GM11168 (cell line): ENCODE data around the gene LRRC63.
"Not testable (repeated sequence)": the region's sequence is repeated elsewhere in the genome, so short reads cannot be mapped to it uniquely, and the experiment has no call there.

ENCODE experiments used
- in situ Hi-C: fragments of 300-500 bp; cut with MboI; formaldehyde crosslinking; loops from one replicate; pipeline ENCODE4 v1.12.0; 2022; ENCODE audit warnings: low sequenced_read_pairs; ENCODE audit not compliant: unreplicated experiment

LRRC63 gene

DNA sequence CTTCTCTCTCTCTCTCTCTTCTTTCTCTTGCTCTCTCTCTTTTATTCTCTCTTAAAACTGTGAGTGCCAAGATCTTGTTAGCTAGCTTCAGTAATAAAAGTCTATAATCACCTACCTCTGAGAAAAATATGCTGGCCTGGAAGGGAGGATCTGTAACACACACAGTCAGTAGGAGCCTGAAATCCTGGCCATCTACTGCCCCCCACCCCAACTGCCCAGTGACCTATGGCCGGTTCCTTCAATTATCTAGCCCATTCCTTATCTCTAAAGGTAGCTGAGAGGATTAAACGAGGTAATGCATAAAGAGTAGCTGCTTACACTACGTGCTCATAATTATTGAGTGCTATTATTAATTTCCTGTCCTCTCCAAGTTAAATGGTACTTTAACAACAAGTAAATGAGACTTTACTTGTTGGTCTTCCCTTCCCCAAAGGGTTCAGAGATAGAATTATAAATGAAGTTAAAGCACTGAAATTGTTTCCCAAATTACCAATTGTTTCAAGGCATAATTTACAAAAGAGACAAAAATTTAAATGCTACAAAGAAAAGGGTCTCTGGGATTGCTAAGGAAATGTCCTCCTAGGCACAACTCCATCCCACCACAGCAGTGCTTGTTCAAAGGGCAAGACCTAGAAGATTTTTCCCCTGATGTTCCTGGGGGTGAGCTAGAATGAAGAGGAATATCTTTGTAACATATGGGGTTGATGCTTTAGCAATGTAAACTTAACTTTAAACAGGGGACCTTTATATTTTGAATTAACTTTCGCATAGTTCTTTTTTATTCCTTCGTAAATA is 31.6 kb upstream of the LRRC63 start:
- in situ Hi-C loops: no loop called here

- in situ Hi-C loops: no loop called here
Measured at GRCh38 chr13:46181377-46181839, 30.3 kb upstream of the LRRC63 start.

DNA sequence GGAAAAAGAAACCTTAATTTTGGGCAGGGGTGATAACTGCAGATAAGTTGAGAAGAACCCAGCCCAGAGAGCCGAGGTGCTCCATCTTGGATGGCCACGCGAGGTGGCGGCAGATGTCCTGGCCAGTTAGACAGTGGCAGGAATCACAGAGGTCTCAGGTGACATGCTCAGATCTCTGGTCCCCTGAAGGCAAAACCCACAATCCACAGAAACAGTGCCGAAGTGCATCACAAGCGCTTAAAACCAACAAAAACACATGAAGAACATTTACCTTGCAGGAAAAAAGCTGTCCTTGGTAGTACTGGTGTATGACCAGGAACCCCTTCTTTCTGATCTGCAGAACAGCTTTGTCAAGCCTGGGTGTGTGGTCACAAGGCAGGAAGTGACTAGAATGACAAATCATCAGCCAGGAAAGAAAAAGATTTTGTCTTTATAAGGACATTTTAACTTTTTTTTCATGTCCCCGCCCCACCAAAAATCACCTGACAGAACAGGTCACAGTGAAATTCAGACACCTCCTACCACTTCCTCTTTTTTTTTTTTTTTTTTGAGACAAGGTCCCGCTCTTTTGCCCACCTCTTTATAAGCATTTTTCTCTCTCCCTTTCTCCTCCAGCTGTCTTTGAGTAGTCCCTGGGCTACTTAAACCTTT is 29.8 kb upstream of the LRRC63 start, which contains the start of gene LCP1:
TSS of gene LCP1 (minus strand) at position 338 of the 651 bp plus-strand sequence. CDS start 22,515 bp downstream, outside the sequence.
- in situ Hi-C loops: no loop called here

- in situ Hi-C loops: no loop called here
Measured at GRCh38 chr13:46182491-46182877, 29.2 kb upstream of the LRRC63 start.

- in situ Hi-C loops: no loop called here
Measured at GRCh38 chr13:46183018-46183946, 28.4 kb upstream of the LRRC63 start.

- in situ Hi-C loops: no loop called here
Measured at GRCh38 chr13:46184277-46184699, 27.4 kb upstream of the LRRC63 start.

DNA sequence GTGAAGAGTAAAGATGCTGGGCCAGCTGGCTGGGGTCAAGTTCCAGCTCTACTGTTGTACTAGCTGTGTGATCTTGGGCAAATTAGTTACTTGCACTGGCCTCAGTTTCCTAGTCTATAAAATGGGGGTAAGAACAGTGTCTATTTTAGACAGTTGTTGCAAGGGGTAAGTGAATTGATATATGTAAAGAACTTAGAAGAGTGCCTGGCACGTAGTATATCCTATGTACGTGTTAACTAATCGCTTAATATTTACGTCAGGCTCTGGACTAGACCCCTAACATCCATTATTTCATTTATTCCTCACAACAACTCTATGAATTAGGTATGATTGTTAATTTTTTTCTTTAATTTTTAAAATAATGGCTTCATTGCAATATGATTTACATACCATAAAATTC is 26.1 kb upstream of the LRRC63 start:
- in situ Hi-C loops: no loop called here

GRCh38 chr13:46192412-46192811 is 19.3 kb upstream of the LRRC63 start:
- in situ Hi-C loops: no loop called here

DNA sequence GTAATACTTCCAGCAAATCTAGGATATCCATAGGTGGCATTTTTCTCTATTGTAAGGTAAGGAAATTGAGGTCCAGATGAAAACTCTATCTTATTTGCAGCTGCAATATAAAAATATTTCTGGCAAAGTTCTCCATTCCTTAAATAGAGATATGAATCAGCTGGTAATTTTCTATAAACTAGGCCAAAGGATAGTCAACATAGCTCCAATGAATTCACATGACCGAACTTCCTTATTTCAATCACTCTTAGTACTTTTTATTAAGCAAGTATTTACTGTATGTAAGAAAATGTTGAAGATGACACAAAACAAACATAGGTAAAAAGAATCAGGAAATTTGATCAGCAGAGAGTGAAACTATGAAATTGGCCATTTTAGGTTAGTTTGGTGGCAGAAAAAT is 16.7 kb upstream of the LRRC63 start:
- in situ Hi-C loops: no loop called here

- in situ Hi-C loops: no loop called here
Measured at GRCh38 chr13:46197299-46198048, 14.3 kb upstream of the LRRC63 start.

- in situ Hi-C loops: no loop called here
Measured at GRCh38 chr13:46198696-46199193, 13.0 kb upstream of the LRRC63 start.

- in situ Hi-C loops: no loop called here
Measured at GRCh38 chr13:46202188-46202795, 9.4 kb upstream of the LRRC63 start.

- in situ Hi-C loops: no loop called here
Measured at GRCh38 chr13:46202966-46203365, 8.8 kb upstream of the LRRC63 start.

- in situ Hi-C loops: no loop called here
Measured at GRCh38 chr13:46206143-46206542, 5.6 kb upstream of the LRRC63 start.

- in situ Hi-C loops: no loop called here
Measured at GRCh38 chr13:46207828-46208227, 3.9 kb upstream of the LRRC63 start.

- in situ Hi-C loops: no loop called here
Measured at GRCh38 chr13:46210362-46211083, 1.2 kb upstream of the LRRC63 start.

- in situ Hi-C loops: no loop called here
Measured at GRCh38 chr13:46211116-46211482, 629 bp upstream of the LRRC63 start.

DNA sequence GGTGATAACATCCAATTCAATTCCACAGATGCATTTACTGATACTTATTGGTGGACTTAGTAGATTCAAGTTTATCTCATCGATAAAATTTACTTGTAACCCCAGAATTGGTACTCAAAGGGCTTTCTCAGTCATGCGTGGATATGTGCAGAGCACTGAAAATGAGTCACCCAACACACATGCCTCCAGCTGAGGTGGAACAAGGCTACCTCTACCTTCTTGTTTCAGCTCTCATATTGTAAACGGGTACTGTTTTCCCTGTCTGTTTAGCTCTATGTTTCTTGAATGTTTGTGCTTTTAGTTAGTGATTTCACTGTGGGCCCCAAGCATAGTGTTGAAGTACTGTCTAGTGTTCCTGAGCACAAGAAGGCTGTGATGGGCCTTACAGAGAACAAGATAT is 1.5 kb downstream of the LRRC63 start:
- in situ Hi-C loops: no loop called here

GRCh38 chr13:46214741-46215140 is 3.0 kb downstream of the LRRC63 start:
- in situ Hi-C loops: not testable (repeated sequence)
